ENCODE measurements around the gene BBLN.

BBLN gene

GRCh38 chr9:128120061-128120740, 39.9 kb upstream of the BBLN start:
- no peaks in the 10 kb centered on the region for H3K79me2 ChIP-seq (ENCODE audit: insufficient read depth, low read length)
- H2AFZ ChIP-seq (ENCODE audit: low read length), result no peak overlapping the region
- H3K4me3 ChIP-seq (ENCODE audit: low read depth, low read length, poor library complexity, severe bottlenecking), result no peak overlapping the region
- peaks cover 14% of the 10 kb centered on the region for H3K4me1 ChIP-seq (ENCODE audit: insufficient read depth, low read length, severe bottlenecking)
- H3K4me2 ChIP-seq (ENCODE audit: low read length), result no peak overlapping the region
- no peaks in the 10 kb centered on the region for H3F3A ChIP-seq (ENCODE audit: insufficient read depth, low read length)
- H3K9me3 ChIP-seq (ENCODE audit: low read length), result no peaks in the 10 kb centered on the region
- H3K36me3 ChIP-seq (ENCODE audit: insufficient read depth, low read length), result peaks cover 43% of the 10 kb centered on the region
- no peaks in the 10 kb centered on the region for H3K9me2 ChIP-seq (ENCODE audit: low read depth, low read length)
- no peaks in the 10 kb centered on the region for H4K20me1 ChIP-seq (ENCODE audit: insufficient read depth, low read length)
- no peak overlapping the region for H3K27ac ChIP-seq (ENCODE audit: low read depth, low read length, poor library complexity, severe bottlenecking)
- no peak for TF ChIP-seq EZH2 (IDR thresholded peaks at IDR 0.05; ENCODE audit: borderline replicate concordance, low read length)
- TF ChIP-seq CTCF (IDR thresholded peaks at IDR 0.05; ENCODE audit: low read length), result no peak
- H3K9ac ChIP-seq (ENCODE audit: low read length), result no peak overlapping the region
- no peaks in the 10 kb centered on the region for H3K27me3 ChIP-seq (ENCODE audit: insufficient read depth, low read length)

- no peak overlapping the region for H3K9ac ChIP-seq (ENCODE audit: low read length)
- H3K4me3 ChIP-seq (ENCODE audit: low read depth, low read length, poor library complexity, severe bottlenecking), result no peak overlapping the region
- peaks cover 14% of the 10 kb centered on the region for H3K4me1 ChIP-seq (ENCODE audit: insufficient read depth, low read length, severe bottlenecking)
- no peaks in the 10 kb centered on the region for H3K9me2 ChIP-seq (ENCODE audit: low read depth, low read length)
- TF ChIP-seq CTCF (IDR thresholded peaks at IDR 0.05; ENCODE audit: low read length) (no peak), EZH2 (IDR thresholded peaks at IDR 0.05; ENCODE audit: borderline replicate concordance, low read length) (no peak)
- H3K27ac ChIP-seq (ENCODE audit: low read depth, low read length, poor library complexity, severe bottlenecking), result no peak overlapping the region
- H3K36me3 ChIP-seq (ENCODE audit: insufficient read depth, low read length), result peaks cover 41% of the 10 kb centered on the region
- no peaks in the 10 kb centered on the region for H3K27me3 ChIP-seq (ENCODE audit: insufficient read depth, low read length)
- no peaks in the 10 kb centered on the region for H3F3A ChIP-seq (ENCODE audit: insufficient read depth, low read length)
- no peaks in the 10 kb centered on the region for H4K20me1 ChIP-seq (ENCODE audit: insufficient read depth, low read length)
- H3K9me3 ChIP-seq (ENCODE audit: low read length), result no peaks in the 10 kb centered on the region
- H3K79me2 ChIP-seq (ENCODE audit: insufficient read depth, low read length), result no peaks in the 10 kb centered on the region
- no peak overlapping the region for H3K4me2 ChIP-seq (ENCODE audit: low read length)
- no peak overlapping the region for H2AFZ ChIP-seq (ENCODE audit: low read length)
Measured at GRCh38 chr9:128120741-128121465, 39.2 kb upstream of the BBLN start.

DNA sequence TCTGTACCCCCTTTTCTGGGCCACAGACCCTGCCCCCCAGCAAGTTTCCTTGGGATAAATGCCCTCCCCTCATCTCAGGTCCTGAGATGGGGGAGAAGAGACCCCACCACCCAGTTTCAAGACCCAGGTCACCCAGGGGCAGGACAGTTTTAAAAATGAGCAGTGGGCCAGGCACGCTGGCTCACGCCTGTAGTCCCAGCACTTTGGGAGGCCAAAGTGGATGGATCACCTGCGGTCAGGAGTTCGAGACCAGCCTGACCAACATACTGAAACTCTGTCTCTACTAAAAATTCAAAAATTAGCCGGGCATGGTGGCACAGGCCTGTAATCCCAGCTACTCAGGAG, 38.6 kb upstream of the BBLN start:
- Histone ChIP-seq H3K27ac (ENCODE audit: low read depth, low read length, poor library complexity, severe bottlenecking) (no peak overlapping the region), H2AFZ (ENCODE audit: low read length) (no peak overlapping the region), H3K4me3 (ENCODE audit: low read depth, low read length, poor library complexity, severe bottlenecking) (no peak overlapping the region), H3K4me1 (ENCODE audit: insufficient read depth, low read length, severe bottlenecking) (peaks cover 17% of the 10 kb centered on the region), H3K79me2 (ENCODE audit: insufficient read depth, low read length) (peaks cover 4% of the 10 kb centered on the region; the same call in 1 of the 2 replicates), H3K36me3 (ENCODE audit: insufficient read depth, low read length) (peaks cover 41% of the 10 kb centered on the region), H3F3A (ENCODE audit: insufficient read depth, low read length) (no peaks in the 10 kb centered on the region), H3K9ac (ENCODE audit: low read length) (no peak overlapping the region), H3K4me2 (ENCODE audit: low read length) (no peak overlapping the region), H3K9me2 (ENCODE audit: low read depth, low read length) (no peaks in the 10 kb centered on the region), H3K9me3 (ENCODE audit: low read length) (no peaks in the 10 kb centered on the region), H3K27me3 (ENCODE audit: insufficient read depth, low read length) (no peaks in the 10 kb centered on the region), H4K20me1 (ENCODE audit: insufficient read depth, low read length) (no peaks in the 10 kb centered on the region)
- TF ChIP-seq CTCF (IDR thresholded peaks at IDR 0.05; ENCODE audit: low read length), result no peak
- TF ChIP-seq EZH2 (IDR thresholded peaks at IDR 0.05; ENCODE audit: borderline replicate concordance, low read length), result no peak

All from OCI-LY1 (cell line).